ENCODE measurements around the gene FAM149A. TPM values are rescaled to one million over a fixed set of nuclear protein-coding genes. Genes with fewer than 3 reads are reported as not detected.

FAM149A gene
- total and polyA plus RNA-seq, 2 donors (not counting 3 experiments of a cell fraction or from before 2014, with no cell fraction given) = 0.08 to 0.20 TPM

GRCh38 chr4:186061921-186062320 lies 42.6 kb upstream of the FAM149A start:
- TF ChIP-seq CTCF (IDR thresholded peaks at IDR 0.05; ENCODE audit: extremely low read depth in 1 of 2, insufficient read depth in 1 of 2, low read depth in 1 of 2, low read length in 2 of 2) (no peak), FOS (IDR thresholded peaks at IDR 0.05; ENCODE audit: borderline replicate concordance, insufficient read depth, low read length) (no peak), MAX (IDR thresholded peaks at IDR 0.05; ENCODE audit: insufficient read depth, insufficient read length) (no peak), POLR2AphosphoS5 (IDR thresholded peaks at IDR 0.05; ENCODE audit: insufficient read depth, low read depth, low read length) (no peak), JUN (IDR thresholded peaks at IDR 0.05; ENCODE audit: borderline replicate concordance, insufficient read depth, insufficient read length, low read depth) (no peak), MYC (IDR thresholded peaks at IDR 0.05; ENCODE audit: low read depth, low read length) (no peak), POLR2A (IDR thresholded peaks at IDR 0.05; ENCODE audit: low read depth, low read length) (no peak), EZH2 (IDR thresholded peaks at IDR 0.05; ENCODE audit: borderline replicate concordance, low read depth, low read length, severe bottlenecking) (no peak), GATA2 (IDR thresholded peaks at IDR 0.05; ENCODE audit: insufficient read depth, insufficient read length, low read depth, low read length) (no peak)
- BruUV-seq (replicated peaks) = no TSS peak
- H3K9ac ChIP-seq (replicated peaks; ENCODE audit: extremely low read depth, insufficient read depth, low read length) = no peak overlapping the region
- POLR2A ChIA-PET = no interaction called here
- no peaks in the 10 kb centered on the region for H3K9me3 ChIP-seq (replicated peaks; ENCODE audit: control insufficient read depth, insufficient read depth, low read length)
- H3K27me3 ChIP-seq (ENCODE audit: control insufficient read depth in 2 of 2, insufficient read depth in 2 of 2, low read length in 2 of 2) = peaks cover 0 to 2% of the 10 kb centered on the region in 2 experiments
- no peaks in the 10 kb centered on the region for H3K9me1 ChIP-seq (replicated peaks; ENCODE audit: control insufficient read depth, extremely low read depth, insufficient read depth, low read length)
- no peak overlapping the region for H2AFZ ChIP-seq (ENCODE audit: low read depth, low read length)
- intact Hi-C loops (cut with micrococcal nuclease) (no loop called here), dilution Hi-C loops (cut with MboI; ENCODE audit: extremely low pct_ligation_motif_present, low sequenced_read_pairs) (no loop called here)
- H3K4me1 ChIP-seq (ENCODE audit: control insufficient read depth, extremely low read depth, insufficient read depth, low read length) = no peaks in the 10 kb centered on the region
- no peak overlapping the region for H3K27ac ChIP-seq (ENCODE audit: insufficient read depth, low read depth, low read length)
- H3K79me2 ChIP-seq (ENCODE audit: control insufficient read depth, insufficient read depth, low read length) = no peaks in the 10 kb centered on the region
- DNase-seq (ENCODE audit: low read depth, low spot score) (no peak), FAIRE-seq (no peak)
- H3K4me3 ChIP-seq (replicated peaks in 1 of 3; ENCODE audit: insufficient read depth in 1 of 3, low read depth in 1 of 3, low read length in 3 of 3) = no peak overlapping the region
- CTCF ChIA-PET = interaction anchor here (1.0 to 1.9 kb wide), 2 partner anchors 11 to 24 kb away, joined by 3 to 5 read pairs; no protein-coding TSS in a partner anchor
- H3K36me3 ChIP-seq (ENCODE audit: control insufficient read depth in 2 of 2, extremely low read depth in 1 of 2, insufficient read depth in 2 of 2, low read length in 2 of 2) = no peaks in the 10 kb centered on the region
- no peak overlapping the region for H3K4me2 ChIP-seq (ENCODE audit: insufficient read depth, low read length)
- H4K20me1 ChIP-seq (replicated peaks; ENCODE audit: control insufficient read depth, extremely low read depth, insufficient read depth, low read length) = no peaks in the 10 kb centered on the region

Data from endothelial cell of umbilical vein (primary cell).